Measurements from ENCODE around the gene MDFIC2. TPM values are rescaled to one million over a fixed set of nuclear protein-coding genes. Genes with fewer than 3 reads are reported as not detected.

Gene MDFIC2
- total and polyA plus RNA-seq, 4 donors: not detected

DNA sequence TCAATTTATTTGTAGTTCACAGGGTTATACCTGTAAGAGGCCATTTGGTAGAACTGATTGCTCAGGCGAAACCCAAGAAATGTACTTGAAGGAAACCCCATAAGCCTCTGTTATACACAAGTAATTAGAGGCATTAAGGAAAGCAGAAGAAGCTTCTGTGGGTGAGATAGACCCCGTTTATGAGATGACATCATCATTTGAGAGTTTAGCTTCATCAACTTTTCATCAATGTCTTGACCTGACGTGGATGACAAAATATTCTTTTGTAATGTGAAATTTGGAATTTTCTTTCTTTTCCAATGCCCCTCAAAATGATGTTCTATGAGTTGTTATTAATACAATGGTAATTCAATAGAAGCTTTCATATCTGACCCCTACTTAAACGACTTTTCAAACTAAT, 136.2 kb downstream of the MDFIC2 start:
- no peaks in the 10 kb centered on the region for H3K36me3 ChIP-seq (ENCODE audit: control insufficient read depth in 4 of 4, insufficient read depth in 3 of 4, low read depth in 1 of 4, low read length in 3 of 4)
- H3K27ac ChIP-seq (ENCODE audit: low read depth in 1 of 2, low read length in 2 of 2): no peak overlapping the region
- no peak overlapping the region for H3K4me3 ChIP-seq (ENCODE audit: low read depth in 1 of 3, low read length in 3 of 3)
- peaks cover 0 to 3% (median 0%) of the 10 kb centered on the region in 4 donors for H3K27me3 ChIP-seq (ENCODE audit: control insufficient read depth in 4 of 4, insufficient read depth in 4 of 4, low read length in 3 of 4)
- DNase-seq (ENCODE audit: low spot score): no peak
- H3K9ac ChIP-seq (ENCODE audit: low read depth in 1 of 2, low read length in 2 of 2): no peak overlapping the region
- no peaks in the 10 kb centered on the region for H3K9me3 ChIP-seq (ENCODE audit: control insufficient read depth in 4 of 4, low read length in 3 of 4)
- TF ChIP-seq RAD21 (IDR thresholded peaks at IDR 0.05) (no peak), RXRA (IDR thresholded peaks at IDR 0.05) (no peak), HNF4G (IDR thresholded peaks at IDR 0.05) (no peak), FOXA2 (IDR thresholded peaks at IDR 0.05) (no peak), NR2F2 (IDR thresholded peaks at IDR 0.05) (no peak), YY1 (IDR thresholded peaks at IDR 0.05) (no peak), SP1 (IDR thresholded peaks at IDR 0.05) (no peak), TAF1 (conservative IDR thresholded peaks at IDR 0.05) (no peak), FOXA1 (IDR thresholded peaks at IDR 0.05) (no peak), JUND (IDR thresholded peaks at IDR 0.05) (no peak), GABPA (IDR thresholded peaks at IDR 0.05 in 1 of 2, conservative IDR thresholded peaks at IDR 0.05 in 1 of 2) (no peak), EGR1 (IDR thresholded peaks at IDR 0.05; ENCODE audit: low read depth in 2 of 2) (no peak)
- TF ChIP-seq, protein P1, sequence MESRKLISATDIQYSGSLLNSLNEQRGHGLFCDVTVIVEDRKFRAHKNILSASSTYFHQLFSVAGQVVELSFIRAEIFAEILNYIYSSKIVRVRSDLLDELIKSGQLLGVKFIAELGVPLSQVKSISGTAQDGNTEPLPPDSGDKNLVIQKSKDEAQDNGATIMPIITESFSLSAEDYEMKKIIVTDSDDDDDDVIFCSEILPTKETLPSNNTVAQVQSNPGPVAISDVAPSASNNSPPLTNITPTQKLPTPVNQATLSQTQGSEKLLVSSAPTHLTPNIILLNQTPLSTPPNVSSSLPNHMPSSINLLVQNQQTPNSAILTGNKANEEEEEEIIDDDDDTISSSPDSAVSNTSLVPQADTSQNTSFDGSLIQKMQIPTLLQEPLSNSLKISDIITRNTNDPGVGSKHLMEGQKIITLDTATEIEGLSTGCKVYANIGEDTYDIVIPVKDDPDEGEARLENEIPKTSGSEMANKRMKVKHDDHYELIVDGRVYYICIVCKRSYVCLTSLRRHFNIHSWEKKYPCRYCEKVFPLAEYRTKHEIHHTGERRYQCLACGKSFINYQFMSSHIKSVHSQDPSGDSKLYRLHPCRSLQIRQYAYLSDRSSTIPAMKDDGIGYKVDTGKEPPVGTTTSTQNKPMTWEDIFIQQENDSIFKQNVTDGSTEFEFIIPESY (IDR thresholded peaks at IDR 0.05): no peak
- TF ChIP-seq, protein P2, sequence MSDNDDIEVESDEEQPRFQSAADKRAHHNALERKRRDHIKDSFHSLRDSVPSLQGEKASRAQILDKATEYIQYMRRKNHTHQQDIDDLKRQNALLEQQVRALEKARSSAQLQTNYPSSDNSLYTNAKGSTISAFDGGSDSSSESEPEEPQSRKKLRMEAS (IDR thresholded peaks at IDR 0.05): no peak
- TF ChIP-seq, protein P3, sequence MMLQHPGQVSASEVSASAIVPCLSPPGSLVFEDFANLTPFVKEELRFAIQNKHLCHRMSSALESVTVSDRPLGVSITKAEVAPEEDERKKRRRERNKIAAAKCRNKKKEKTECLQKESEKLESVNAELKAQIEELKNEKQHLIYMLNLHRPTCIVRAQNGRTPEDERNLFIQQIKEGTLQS (IDR thresholded peaks at IDR 0.05): no peak
- TF ChIP-seq, protein P4, sequence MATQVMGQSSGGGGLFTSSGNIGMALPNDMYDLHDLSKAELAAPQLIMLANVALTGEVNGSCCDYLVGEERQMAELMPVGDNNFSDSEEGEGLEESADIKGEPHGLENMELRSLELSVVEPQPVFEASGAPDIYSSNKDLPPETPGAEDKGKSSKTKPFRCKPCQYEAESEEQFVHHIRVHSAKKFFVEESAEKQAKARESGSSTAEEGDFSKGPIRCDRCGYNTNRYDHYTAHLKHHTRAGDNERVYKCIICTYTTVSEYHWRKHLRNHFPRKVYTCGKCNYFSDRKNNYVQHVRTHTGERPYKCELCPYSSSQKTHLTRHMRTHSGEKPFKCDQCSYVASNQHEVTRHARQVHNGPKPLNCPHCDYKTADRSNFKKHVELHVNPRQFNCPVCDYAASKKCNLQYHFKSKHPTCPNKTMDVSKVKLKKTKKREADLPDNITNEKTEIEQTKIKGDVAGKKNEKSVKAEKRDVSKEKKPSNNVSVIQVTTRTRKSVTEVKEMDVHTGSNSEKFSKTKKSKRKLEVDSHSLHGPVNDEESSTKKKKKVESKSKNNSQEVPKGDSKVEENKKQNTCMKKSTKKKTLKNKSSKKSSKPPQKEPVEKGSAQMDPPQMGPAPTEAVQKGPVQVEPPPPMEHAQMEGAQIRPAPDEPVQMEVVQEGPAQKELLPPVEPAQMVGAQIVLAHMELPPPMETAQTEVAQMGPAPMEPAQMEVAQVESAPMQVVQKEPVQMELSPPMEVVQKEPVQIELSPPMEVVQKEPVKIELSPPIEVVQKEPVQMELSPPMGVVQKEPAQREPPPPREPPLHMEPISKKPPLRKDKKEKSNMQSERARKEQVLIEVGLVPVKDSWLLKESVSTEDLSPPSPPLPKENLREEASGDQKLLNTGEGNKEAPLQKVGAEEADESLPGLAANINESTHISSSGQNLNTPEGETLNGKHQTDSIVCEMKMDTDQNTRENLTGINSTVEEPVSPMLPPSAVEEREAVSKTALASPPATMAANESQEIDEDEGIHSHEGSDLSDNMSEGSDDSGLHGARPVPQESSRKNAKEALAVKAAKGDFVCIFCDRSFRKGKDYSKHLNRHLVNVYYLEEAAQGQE (IDR thresholded peaks at IDR 0.05): no peak
- peaks cover 0 to 2% (median 0%) of the 10 kb centered on the region in 4 donors for H3K4me1 ChIP-seq (ENCODE audit: control insufficient read depth in 4 of 4, insufficient read depth in 4 of 4, low read length in 3 of 4)
- WGBS: 64% methylated on average over 4 of the region's 4 CpGs

DNA sequence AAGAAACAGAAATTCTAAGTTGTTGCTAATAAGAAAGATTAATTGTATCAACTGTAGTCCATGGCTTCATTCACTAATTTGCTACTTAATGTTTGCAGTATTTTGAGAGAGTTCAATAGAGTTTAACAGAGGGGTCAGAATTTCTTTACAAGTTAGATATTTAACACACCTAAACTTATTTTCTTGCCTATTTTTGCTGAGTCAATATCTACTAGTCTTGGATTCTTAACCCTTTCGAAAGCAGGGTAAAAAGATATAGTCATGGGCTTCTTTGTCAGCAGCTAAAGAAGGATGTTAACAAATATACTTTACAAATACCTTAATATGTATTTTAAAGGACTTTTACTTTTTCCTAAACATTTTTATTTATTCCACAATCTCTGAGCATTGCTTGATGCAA, 155.6 kb downstream of the MDFIC2 start:
- Histone ChIP-seq H3K27ac (ENCODE audit: low read depth in 1 of 2, low read length in 2 of 2) (no peak overlapping the region), H3K9ac (ENCODE audit: low read depth in 1 of 2, low read length in 2 of 2) (no peak overlapping the region), H3K9me3 (ENCODE audit: control insufficient read depth in 4 of 4, low read length in 3 of 4) (no peaks in the 10 kb centered on the region), H3K27me3 (ENCODE audit: control insufficient read depth in 4 of 4, insufficient read depth in 4 of 4, low read length in 3 of 4) (no peaks in the 10 kb centered on the region), H3K4me3 (ENCODE audit: low read depth in 1 of 3, low read length in 3 of 3) (no peak overlapping the region), H3K36me3 (ENCODE audit: control insufficient read depth in 4 of 4, insufficient read depth in 3 of 4, low read depth in 1 of 4, low read length in 3 of 4) (no peaks in the 10 kb centered on the region), H3K4me1 (ENCODE audit: control insufficient read depth in 4 of 4, insufficient read depth in 4 of 4, low read length in 3 of 4) (no peaks in the 10 kb centered on the region)
- DNase-seq (ENCODE audit: low spot score): no peak
- 78% methylated on average over 1 of the region's 1 CpG for WGBS
- no peak for TF ChIP-seq YY1 (IDR thresholded peaks at IDR 0.05)
- no peak for TF ChIP-seq FOXA2 (IDR thresholded peaks at IDR 0.05)
- TF ChIP-seq SP1 (IDR thresholded peaks at IDR 0.05): no peak
- TF ChIP-seq, protein P1 (IDR thresholded peaks at IDR 0.05): no peak
- TF ChIP-seq, protein P2 (IDR thresholded peaks at IDR 0.05): no peak
- no peak for TF ChIP-seq RAD21 (IDR thresholded peaks at IDR 0.05)
- TF ChIP-seq, protein P5, sequence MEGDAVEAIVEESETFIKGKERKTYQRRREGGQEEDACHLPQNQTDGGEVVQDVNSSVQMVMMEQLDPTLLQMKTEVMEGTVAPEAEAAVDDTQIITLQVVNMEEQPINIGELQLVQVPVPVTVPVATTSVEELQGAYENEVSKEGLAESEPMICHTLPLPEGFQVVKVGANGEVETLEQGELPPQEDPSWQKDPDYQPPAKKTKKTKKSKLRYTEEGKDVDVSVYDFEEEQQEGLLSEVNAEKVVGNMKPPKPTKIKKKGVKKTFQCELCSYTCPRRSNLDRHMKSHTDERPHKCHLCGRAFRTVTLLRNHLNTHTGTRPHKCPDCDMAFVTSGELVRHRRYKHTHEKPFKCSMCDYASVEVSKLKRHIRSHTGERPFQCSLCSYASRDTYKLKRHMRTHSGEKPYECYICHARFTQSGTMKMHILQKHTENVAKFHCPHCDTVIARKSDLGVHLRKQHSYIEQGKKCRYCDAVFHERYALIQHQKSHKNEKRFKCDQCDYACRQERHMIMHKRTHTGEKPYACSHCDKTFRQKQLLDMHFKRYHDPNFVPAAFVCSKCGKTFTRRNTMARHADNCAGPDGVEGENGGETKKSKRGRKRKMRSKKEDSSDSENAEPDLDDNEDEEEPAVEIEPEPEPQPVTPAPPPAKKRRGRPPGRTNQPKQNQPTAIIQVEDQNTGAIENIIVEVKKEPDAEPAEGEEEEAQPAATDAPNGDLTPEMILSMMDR (IDR thresholded peaks at IDR 0.05; ENCODE audit: low read depth, low read length, missing input control): no peak
- TF ChIP-seq, protein P3 (IDR thresholded peaks at IDR 0.05): no peak
- no peak for TF ChIP-seq HNF4A (conservative IDR thresholded peaks at IDR 0.05)
- no peak for TF ChIP-seq HNF4G (IDR thresholded peaks at IDR 0.05)
- TF ChIP-seq JUND (IDR thresholded peaks at IDR 0.05): no peak
- no peak for TF ChIP-seq NR2F2 (IDR thresholded peaks at IDR 0.05)
